GM12878 (cell line): Measurements from ENCODE around the gene UBE2M. TPM values are rescaled to one million over a fixed set of nuclear protein-coding genes. Genes with fewer than 3 reads are reported as not detected.

Experiments
- ATAC-seq: fragments of 200-7000 bp; cut with Tn5 transposase; 3 replicates; pipeline ENCODE4 v1.9.1; 2020; ENCODE audit warnings: mild to moderate bottlenecking, moderate library complexity
- BruUV-seq: library from RNA; stranded (reverse); fragments of 400-500 nt; replicated peaks from 2 replicates; lab custom pipeline; 2021; lab: Mats Ljungman, UMichigan
- CTCF ChIA-PET: fragments of 300-600 bp; sonication (Branson Sonifier 250); formaldehyde crosslinking; extraction: SDS; loops from one replicate; lab custom pipeline; 2021; ENCODE audit warnings: inconsistent platforms; lab: Yijun Ruan, JAX
- POLR2A ChIA-PET: fragments of 350-600 bp; formaldehyde crosslinking; extraction: SDS; loops from one replicate; lab custom pipeline; 2021; ENCODE audit warnings: inconsistent platforms; lab: Charles Lee
- RAD21 ChIA-PET: fragments of 300-600 bp; sonication (Branson Sonifier 250); formaldehyde crosslinking; loops from one replicate; lab custom pipeline; 2023; ENCODE audit warnings: antibody characterized with exemption; ENCODE audit not compliant: unreplicated experiment; lab: Charles Lee
- SMC1A ChIA-PET: fragments of 300-600 bp; sonication (Branson Sonifier 250); formaldehyde crosslinking; loops from one replicate; lab custom pipeline; 2023; ENCODE audit not compliant: unreplicated experiment, uncharacterized antibody; lab: Charles Lee
- DNase-seq: peaks from one replicate; pipeline ENCODE4 v3.0.0-alpha.2; 2011; ENCODE audit warnings: low read depth, low spot score
- FAIRE-seq: peaks from 3 replicates; lab custom pipeline; 2011; peaks lifted over from hg19 to GRCh38; lab: Jason Lieb, UNC
- H2AFZ ChIP-seq: 2 replicates; pipeline ENCODE4 v1.6.0; 2011; ENCODE audit warnings: low read depth, low read length, control low read depth; ENCODE audit not compliant: control insufficient read depth
- H3K27ac ChIP-seq: 2 replicates; pipeline ENCODE4 v1.5.1; 2011; ENCODE audit warnings: control low read depth; ENCODE audit not compliant: control insufficient read depth, insufficient read depth
- H3K27me3 ChIP-seq, 2 experiments: replicated peaks in 1 of 2; 2 replicates each; pipeline versions ENCODE4 v1.6.0 to v1.6.1; 2011; ENCODE audit warnings: low read length in 1 of 2; ENCODE audit not compliant: control insufficient read depth in 2 of 2, insufficient read depth in 2 of 2
- H3K36me3 ChIP-seq, 2 experiments: 2 replicates each; pipeline ENCODE4 v1.5.1; 2011; ENCODE audit warnings: low read length in 1 of 2; ENCODE audit not compliant: control insufficient read depth in 2 of 2, insufficient read depth in 2 of 2
- H3K4me1 ChIP-seq: 2 replicates; pipeline ENCODE4 v1.6.1; 2011; ENCODE audit warnings: mild to moderate bottlenecking, low read length, moderate library complexity, mixed read lengths; ENCODE audit not compliant: control insufficient read depth, insufficient read depth
- H3K4me2 ChIP-seq: 2 replicates; pipeline ENCODE4 v1.6.0; 2011; ENCODE audit warnings: control low read depth; ENCODE audit not compliant: control insufficient read depth, insufficient read depth
- H3K4me3 ChIP-seq: fragments of 200-600 bp; sonication (generic); 2 replicates; pipeline ENCODE4 v1.5.1; 2016
- H3K79me2 ChIP-seq: 2 replicates; pipeline ENCODE4 v1.6.0; 2011; ENCODE audit warnings: low read length; ENCODE audit not compliant: control insufficient read depth, insufficient read depth
- H3K9ac ChIP-seq: 2 replicates; pipeline ENCODE4 v1.8.0; 2011; ENCODE audit warnings: low read length, control low read depth, mixed read lengths; ENCODE audit not compliant: control insufficient read depth, insufficient read depth
- H3K9me3 ChIP-seq: replicated peaks from 3 replicates; pipeline ENCODE4 v1.5.1; 2011; ENCODE audit warnings: mild to moderate bottlenecking, low read length; ENCODE audit not compliant: control insufficient read depth, insufficient read depth
- H4K20me1 ChIP-seq: 2 replicates; pipeline ENCODE4 v1.6.0; 2011; ENCODE audit not compliant: control insufficient read depth, insufficient read depth
- ASH2L ChIP-seq: fragments of 300-600, 200-600 bp; sonication (generic); IDR thresholded peaks from 2 replicates; pipeline ENCODE4 v1.6.1; 2017; ENCODE audit warnings: low read depth, mild to moderate bottlenecking, borderline replicate concordance
- RAD51 ChIP-seq: fragments of 450-650 bp; IDR thresholded peaks from 2 replicates; pipeline ENCODE4 v1.6.1; 2016; ENCODE audit warnings: moderate library complexity, mild to moderate bottlenecking, inconsistent platforms
- SMARCA5 ChIP-seq: fragments of 450-650 bp; IDR thresholded peaks from 2 replicates; pipeline ENCODE4 v1.6.1; 2017; ENCODE audit warnings: mild to moderate bottlenecking
- SRF ChIP-seq, 2 experiments: IDR thresholded peaks; 2 replicates each; pipeline ENCODE4 v1.6.1; 2011; ENCODE audit warnings: low read depth in 2 of 2, low read length in 2 of 2, mild to moderate bottlenecking in 1 of 2, moderate library complexity in 1 of 2
- STAT1 ChIP-seq: fragments of 450-650 bp; conservative IDR thresholded peaks from 2 replicates; pipeline ENCODE4 v1.6.1; 2014; ENCODE audit warnings: antibody characterized with exemption, mild to moderate bottlenecking
- ZNF622 ChIP-seq: fragments of 450-650 bp; IDR thresholded peaks from 2 replicates; pipeline ENCODE4 v1.6.1; 2017; ENCODE audit warnings: mild to moderate bottlenecking, inconsistent platforms
- WGBS: methylation state at CpG from one replicate; pipeline ENCODE4 v1.1.6; 2016; ENCODE audit warnings: low lambda C conversion rate; ENCODE audit not compliant: insufficient replicate concordance, insufficient coverage; ENCODE audit errors: missing lambda C conversion rate; 5-methylcytosine and 5-hydroxymethylcytosine counted together
- in situ Hi-C: fragments of 300-500 bp; cut with MboI; formaldehyde crosslinking; loops from 9 replicates; pipeline ENCODE4 v1.14.3; 2018; ENCODE audit warnings: mixed read lengths
- intact Hi-C: fragments of 100-400 bp; cut with micrococcal nuclease; formaldehyde crosslinking; loops from one replicate; pipeline ENCODE4 v1.14.2; 2022; ENCODE audit not compliant: unreplicated experiment
- polyA plus RNA-seq, 11 experiments: library from polyadenylated mRNA; depleted of rRNA in 4 of 11; unstranded in 6 of 11; stranded (reverse) in 5 of 11; fragments of >200 nt; fragmentation: Nextera tagmentation in 4 of 11; fragmentation: Illumina TruSeq in 1 of 11; extraction: Ambion mirVana in 4 of 11; extraction: Trizol in 1 of 11; gene quantifications; 1 replicate in 1 of 11; 2 replicates in 10 of 11; pipeline versions ENCODE4 v1.2.1 to v1.2.3, GENCODE V29; 2011 to 2016; ENCODE audit warnings: inconsistent platforms in 2 of 11, missing spikeins in 2 of 11, low read depth in 1 of 11
- total RNA-seq, 4 experiments: library from RNA; depleted of rRNA in 3 of 4; stranded (reverse); fragments of >200 nt in 3 of 4; fragmentation: Illumina TruSeq in 1 of 4; extraction: Trizol in 1 of 4; gene quantifications; 2 replicates each; pipeline versions ENCODE4 v1.2.1 to v1.2.3, GENCODE V29; 2013 to 2021
- TF ChIP-seq, protein P1 (sequence below): IDR thresholded peaks from 2 replicates; pipeline ENCODE4 v1.6.1; 2012; ENCODE audit warnings: low read depth, low read length, improper control_type of control experiment
- TF ChIP-seq, protein P2 (sequence below): fragments of 450-650 bp; IDR thresholded peaks from 2 replicates; pipeline ENCODE4 v1.6.1; 2017; ENCODE audit warnings: mild to moderate bottlenecking, moderate library complexity
- TF ChIP-seq, protein P3 (sequence below), 3 experiments: IDR thresholded peaks in 2 of 3; conservative IDR thresholded peaks in 1 of 3; 2 replicates each; pipeline ENCODE4 v1.5.1; 2011; ENCODE audit warnings: low read depth in 3 of 3, low read length in 3 of 3, mild to moderate bottlenecking in 3 of 3, control low read depth in 2 of 3, moderate library complexity in 2 of 3, inconsistent platforms in 1 of 3, mixed read lengths in 1 of 3; ENCODE audit not compliant: control insufficient read depth in 2 of 3, insufficient read depth in 1 of 3; ENCODE audit errors: extremely low read depth in 1 of 3

UBE2M gene
- total and polyA plus RNA-seq, 10 of the 15 experiments (the other 5 are each of a cell fraction or from before 2014, with no cell fraction given), result 1.4 to 105 (median 73.9) TPM

DNA sequence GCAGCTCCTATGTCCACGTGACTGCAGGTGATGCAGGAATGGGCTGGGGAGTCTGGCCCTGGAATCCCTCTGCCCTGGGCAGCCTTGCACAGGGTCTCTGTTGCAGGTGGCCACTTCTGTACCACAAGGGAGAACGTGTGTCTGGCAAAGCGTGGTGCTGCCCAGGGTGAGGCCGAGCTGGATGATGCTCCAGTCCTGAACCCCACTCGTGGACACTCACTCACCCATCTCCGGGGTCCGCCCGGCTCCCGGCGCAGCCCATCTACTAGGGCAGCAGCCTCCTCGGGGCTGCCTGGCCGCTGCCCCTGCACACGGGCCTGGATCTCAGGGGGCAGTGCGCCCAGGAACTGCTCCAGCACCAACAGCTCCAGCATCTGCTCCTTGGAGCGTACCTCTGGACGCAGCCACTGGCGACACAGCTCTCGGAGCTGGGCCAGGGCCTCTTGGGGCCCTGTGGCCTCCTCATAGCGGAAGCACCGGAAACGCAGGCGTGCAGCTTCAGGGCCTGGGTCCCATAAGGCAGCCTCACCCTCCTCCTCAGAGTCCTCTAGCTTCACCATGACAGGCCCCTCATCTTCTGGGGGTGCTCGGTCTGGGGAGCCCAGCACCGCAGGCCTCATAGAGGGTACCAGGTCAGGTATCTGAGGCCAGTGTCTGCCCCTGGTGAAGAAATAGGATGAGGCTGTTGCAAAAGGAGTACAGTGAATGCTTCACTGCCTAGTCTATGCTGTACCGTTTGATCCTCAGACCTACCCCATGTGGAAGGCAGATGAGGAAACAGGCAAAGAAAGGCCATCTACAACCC is 12.6 kb upstream of the UBE2M start:
- Histone ChIP-seq H3K27me3 (no peaks in the 10 kb centered on the region), H3K4me3 (no peak overlapping the region), H3K9ac (no peak overlapping the region), H3K79me2 (peaks cover 4% of the 10 kb centered on the region), H3K27ac (no peak overlapping the region), H3K4me2 (no peak overlapping the region), H3K36me3 (peaks cover 2 to 3% of the 10 kb centered on the region in 2 experiments; a peak in 3 of 4 replicates), H3K4me1 (peaks cover 9% of the 10 kb centered on the region), H2AFZ (no peak overlapping the region), H4K20me1 (no peaks in the 10 kb centered on the region), H3K9me3 (no peaks in the 10 kb centered on the region)
- RAD21 ChIA-PET, result no interaction called here
- DNase-seq (no peak), ATAC-seq (no peak), FAIRE-seq (no peak)
- no TSS peak for BruUV-seq
- CTCF ChIA-PET, result interaction anchor here (1.2 kb wide), 1 partner anchor 8 kb away, joined by 4 read pairs; no protein-coding TSS in a partner anchor
- intact Hi-C loops, result no loop called here
- in situ Hi-C loops, result no loop called here
- POLR2A ChIA-PET, result interaction anchor here (0.5 to 6.0 kb wide), 3 partner anchors 10 to 56 kb away, joined by 3 to 46 read pairs (median 8); partner anchors contain the start of gene UBE2M
- TF ChIP-seq SRF (IDR thresholded peaks at IDR 0.05; ENCODE audit: low read depth in 2 of 2, low read length in 2 of 2), result no peak
- TF ChIP-seq, protein P1, sequence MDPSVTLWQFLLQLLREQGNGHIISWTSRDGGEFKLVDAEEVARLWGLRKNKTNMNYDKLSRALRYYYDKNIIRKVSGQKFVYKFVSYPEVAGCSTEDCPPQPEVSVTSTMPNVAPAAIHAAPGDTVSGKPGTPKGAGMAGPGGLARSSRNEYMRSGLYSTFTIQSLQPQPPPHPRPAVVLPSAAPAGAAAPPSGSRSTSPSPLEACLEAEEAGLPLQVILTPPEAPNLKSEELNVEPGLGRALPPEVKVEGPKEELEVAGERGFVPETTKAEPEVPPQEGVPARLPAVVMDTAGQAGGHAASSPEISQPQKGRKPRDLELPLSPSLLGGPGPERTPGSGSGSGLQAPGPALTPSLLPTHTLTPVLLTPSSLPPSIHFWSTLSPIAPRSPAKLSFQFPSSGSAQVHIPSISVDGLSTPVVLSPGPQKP, result no peak
- no peak for TF ChIP-seq SMARCA5
- no peak for TF ChIP-seq ZNF622
- TF ChIP-seq RAD51, result no peak
- no peak for TF ChIP-seq STAT1
- TF ChIP-seq ASH2L, result no peak
- TF ChIP-seq, protein P2, sequence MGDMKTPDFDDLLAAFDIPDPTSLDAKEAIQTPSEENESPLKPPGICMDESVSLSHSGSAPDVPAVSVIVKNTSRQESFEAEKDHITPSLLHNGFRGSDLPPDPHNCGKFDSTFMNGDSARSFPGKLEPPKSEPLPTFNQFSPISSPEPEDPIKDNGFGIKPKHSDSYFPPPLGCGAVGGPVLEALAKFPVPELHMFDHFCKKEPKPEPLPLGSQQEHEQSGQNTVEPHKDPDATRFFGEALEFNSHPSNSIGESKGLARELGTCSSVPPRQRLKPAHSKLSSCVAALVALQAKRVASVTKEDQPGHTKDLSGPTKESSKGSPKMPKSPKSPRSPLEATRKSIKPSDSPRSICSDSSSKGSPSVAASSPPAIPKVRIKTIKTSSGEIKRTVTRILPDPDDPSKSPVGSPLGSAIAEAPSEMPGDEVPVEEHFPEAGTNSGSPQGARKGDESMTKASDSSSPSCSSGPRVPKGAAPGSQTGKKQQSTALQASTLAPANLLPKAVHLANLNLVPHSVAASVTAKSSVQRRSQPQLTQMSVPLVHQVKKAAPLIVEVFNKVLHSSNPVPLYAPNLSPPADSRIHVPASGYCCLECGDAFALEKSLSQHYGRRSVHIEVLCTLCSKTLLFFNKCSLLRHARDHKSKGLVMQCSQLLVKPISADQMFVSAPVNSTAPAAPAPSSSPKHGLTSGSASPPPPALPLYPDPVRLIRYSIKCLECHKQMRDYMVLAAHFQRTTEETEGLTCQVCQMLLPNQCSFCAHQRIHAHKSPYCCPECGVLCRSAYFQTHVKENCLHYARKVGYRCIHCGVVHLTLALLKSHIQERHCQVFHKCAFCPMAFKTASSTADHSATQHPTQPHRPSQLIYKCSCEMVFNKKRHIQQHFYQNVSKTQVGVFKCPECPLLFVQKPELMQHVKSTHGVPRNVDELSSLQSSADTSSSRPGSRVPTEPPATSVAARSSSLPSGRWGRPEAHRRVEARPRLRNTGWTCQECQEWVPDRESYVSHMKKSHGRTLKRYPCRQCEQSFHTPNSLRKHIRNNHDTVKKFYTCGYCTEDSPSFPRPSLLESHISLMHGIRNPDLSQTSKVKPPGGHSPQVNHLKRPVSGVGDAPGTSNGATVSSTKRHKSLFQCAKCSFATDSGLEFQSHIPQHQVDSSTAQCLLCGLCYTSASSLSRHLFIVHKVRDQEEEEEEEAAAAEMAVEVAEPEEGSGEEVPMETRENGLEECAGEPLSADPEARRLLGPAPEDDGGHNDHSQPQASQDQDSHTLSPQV, result no peak
- TF ChIP-seq, protein P3, sequence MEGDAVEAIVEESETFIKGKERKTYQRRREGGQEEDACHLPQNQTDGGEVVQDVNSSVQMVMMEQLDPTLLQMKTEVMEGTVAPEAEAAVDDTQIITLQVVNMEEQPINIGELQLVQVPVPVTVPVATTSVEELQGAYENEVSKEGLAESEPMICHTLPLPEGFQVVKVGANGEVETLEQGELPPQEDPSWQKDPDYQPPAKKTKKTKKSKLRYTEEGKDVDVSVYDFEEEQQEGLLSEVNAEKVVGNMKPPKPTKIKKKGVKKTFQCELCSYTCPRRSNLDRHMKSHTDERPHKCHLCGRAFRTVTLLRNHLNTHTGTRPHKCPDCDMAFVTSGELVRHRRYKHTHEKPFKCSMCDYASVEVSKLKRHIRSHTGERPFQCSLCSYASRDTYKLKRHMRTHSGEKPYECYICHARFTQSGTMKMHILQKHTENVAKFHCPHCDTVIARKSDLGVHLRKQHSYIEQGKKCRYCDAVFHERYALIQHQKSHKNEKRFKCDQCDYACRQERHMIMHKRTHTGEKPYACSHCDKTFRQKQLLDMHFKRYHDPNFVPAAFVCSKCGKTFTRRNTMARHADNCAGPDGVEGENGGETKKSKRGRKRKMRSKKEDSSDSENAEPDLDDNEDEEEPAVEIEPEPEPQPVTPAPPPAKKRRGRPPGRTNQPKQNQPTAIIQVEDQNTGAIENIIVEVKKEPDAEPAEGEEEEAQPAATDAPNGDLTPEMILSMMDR (IDR thresholded peaks at IDR 0.05 in 2 of 3, conservative IDR thresholded peaks at IDR 0.05 in 1 of 3; ENCODE audit: control insufficient read depth in 2 of 3, extremely low read depth in 1 of 3, insufficient read depth in 1 of 3, low read depth in 3 of 3, low read length in 3 of 3), result no peak
- SMC1A ChIA-PET, result interaction anchor here (1.2 to 1.9 kb wide), 2 partner anchors 10 to 12 kb away, joined by 3 to 5 read pairs; no protein-coding TSS in a partner anchor
- WGBS, result 82% methylated on average over 23 of the region's 25 CpGs
